IMR-90 (cell line): Measurements from ENCODE around the gene IRX3. TPM values are rescaled to one million over a fixed set of nuclear protein-coding genes. Genes with fewer than 3 reads are reported as not detected.

ENCODE experiments used
- ATAC-seq: fragments of 200-7000 bp; cut with Tn5 transposase; 2 replicates; pipeline ENCODE4 v1.9.1; 2020; ENCODE audit warnings: low read depth, mild to moderate bottlenecking, moderate library complexity
- BruUV-seq: library from RNA; stranded (reverse); fragments of 400-500 nt; replicated peaks from 2 replicates; lab custom pipeline; 2021; lab: Mats Ljungman, UMichigan
- CTCF ChIA-PET: fragments of 300-600 bp; formaldehyde crosslinking; extraction: SDS; loops from one replicate; lab custom pipeline; 2021; ENCODE audit warnings: antibody characterized with exemption; lab: Yijun Ruan, JAX
- POLR2A ChIA-PET: fragments of 300-600 bp; sonication (Branson Sonifier 250); formaldehyde crosslinking; loops from one replicate; lab custom pipeline; 2022; ENCODE audit warnings: antibody characterized with exemption; ENCODE audit not compliant: unreplicated experiment; lab: Charles Lee
- DNase-seq: peaks from one replicate; pipeline ENCODE4 v3.0.0; 2013
- H2AFZ ChIP-seq: replicated peaks from 2 replicates; pipeline ENCODE3; 2013; ENCODE audit warnings: low read length, mild to moderate bottlenecking; ENCODE audit not compliant: poor library complexity
- H2AK5ac ChIP-seq: 2 replicates; pipeline ENCODE4 v1.6.1; 2013; ENCODE audit warnings: low read depth, low read length, inconsistent platforms
- H2AK9ac ChIP-seq: replicated peaks from 2 replicates; pipeline ENCODE3; 2013; ENCODE audit warnings: mild to moderate bottlenecking, low read depth, low read length, moderate library complexity; ENCODE audit not compliant: poor library complexity
- H2BK120ac ChIP-seq: 2 replicates; pipeline ENCODE4 v1.6.1; 2013; ENCODE audit warnings: low read depth, low read length, inconsistent platforms
- H2BK15ac ChIP-seq: 3 replicates; pipeline ENCODE4 v1.6.1; 2013; ENCODE audit warnings: low read depth, low read length, inconsistent platforms
- H2BK20ac ChIP-seq: 2 replicates; pipeline ENCODE4 v1.6.1; 2013; ENCODE audit warnings: low read depth, mild to moderate bottlenecking, inconsistent platforms, low read length, moderate library complexity
- H2BK5ac ChIP-seq: 2 replicates; pipeline ENCODE4 v1.6.1; 2013; ENCODE audit warnings: mild to moderate bottlenecking, low read depth, low read length, inconsistent platforms; ENCODE audit not compliant: poor library complexity, severe bottlenecking
- H3K14ac ChIP-seq: replicated peaks from 2 replicates; pipeline ENCODE4 v1.6.1; 2013; ENCODE audit warnings: low read depth, low read length, inconsistent platforms
- H3K18ac ChIP-seq: 2 replicates; pipeline ENCODE4 v1.6.1; 2013; ENCODE audit warnings: low read depth, low read length, control low read depth
- H3K23ac ChIP-seq: 2 replicates; pipeline ENCODE4 v1.6.1; 2013; ENCODE audit warnings: low read depth, low read length, inconsistent platforms
- H3K27ac ChIP-seq: 2 replicates; pipeline ENCODE4 v1.5.1; 2013; ENCODE audit warnings: mild to moderate bottlenecking, control low read depth, low read length; ENCODE audit not compliant: insufficient read depth
- H3K27me3 ChIP-seq: 2 replicates; pipeline ENCODE4 v1.6.1; 2013; ENCODE audit warnings: low read length; ENCODE audit not compliant: control insufficient read depth, insufficient read depth
- H3K36me3 ChIP-seq: 2 replicates; pipeline ENCODE4 v1.6.1; 2013; ENCODE audit warnings: low read length, mixed read lengths; ENCODE audit not compliant: control insufficient read depth, insufficient read depth
- H3K4ac ChIP-seq: 2 replicates; pipeline ENCODE4 v1.6.1; 2013; ENCODE audit warnings: low read depth, low read length, inconsistent platforms
- H3K4me1 ChIP-seq: 2 replicates; pipeline ENCODE4 v1.6.1; 2013; ENCODE audit warnings: low read length, mixed read lengths; ENCODE audit not compliant: control insufficient read depth, insufficient read depth
- H3K4me2 ChIP-seq: 2 replicates; pipeline ENCODE4 v1.6.1; 2013; ENCODE audit warnings: low read depth, mild to moderate bottlenecking, control low read depth, low read length, moderate library complexity
- H3K4me3 ChIP-seq: 2 replicates; pipeline ENCODE4 v1.5.1; 2013; ENCODE audit warnings: low read depth, mild to moderate bottlenecking, control low read depth, low read length, moderate library complexity; ENCODE audit not compliant: insufficient read depth
- H3K56ac ChIP-seq: 2 replicates; pipeline ENCODE4 v1.6.1; 2013; ENCODE audit warnings: low read length, inconsistent platforms; ENCODE audit not compliant: insufficient read depth; ENCODE audit errors: extremely low read depth
- H3K79me1 ChIP-seq, 2 experiments: 2 replicates each; pipeline ENCODE4 v1.6.1; 2013; ENCODE audit warnings: low read length in 2 of 2, inconsistent platforms in 1 of 2, low read depth in 1 of 2
- H3K9ac ChIP-seq: 2 replicates; pipeline ENCODE4 v1.6.1; 2013; ENCODE audit warnings: low read depth, low read length, control low read depth
- H3K9me1 ChIP-seq: 2 replicates; pipeline ENCODE4 v1.6.1; 2013; ENCODE audit warnings: low read length, inconsistent platforms; ENCODE audit not compliant: insufficient read depth
- H3K9me3 ChIP-seq: 2 replicates; pipeline ENCODE4 v1.6.1; 2013; ENCODE audit warnings: low read length; ENCODE audit not compliant: control insufficient read depth, insufficient read depth
- H4K20me1 ChIP-seq: 2 replicates; pipeline ENCODE4 v1.6.1; 2013; ENCODE audit warnings: low read length, inconsistent platforms; ENCODE audit not compliant: insufficient read depth
- H4K5ac ChIP-seq: 2 replicates; pipeline ENCODE4 v1.6.1; 2013; ENCODE audit warnings: mild to moderate bottlenecking, low read depth, low read length, control low read depth
- H4K8ac ChIP-seq, 2 experiments: 2 replicates each; pipeline ENCODE4 v1.6.1; 2013; ENCODE audit warnings: low read depth in 2 of 2, low read length in 2 of 2, control low read depth in 1 of 2, inconsistent platforms in 1 of 2
- H4K91ac ChIP-seq: 2 replicates; pipeline ENCODE4 v1.6.1; 2013; ENCODE audit warnings: low read depth, low read length, inconsistent platforms; ENCODE audit not compliant: insufficient read depth
- BHLHE40 ChIP-seq: fragments of 150-350 bp; IDR thresholded peaks from 2 replicates; pipeline ENCODE4 v1.6.1; 2016; ENCODE audit warnings: mild to moderate bottlenecking, low read depth, low read length
- CEBPB ChIP-seq: IDR thresholded peaks from 2 replicates; pipeline ENCODE4 v1.6.1; 2012; ENCODE audit warnings: low read depth, low read length, improper control_type of control experiment
- CHD1 ChIP-seq: IDR thresholded peaks from 2 replicates; pipeline ENCODE4 v1.6.1; 2012; ENCODE audit warnings: low read depth, low read length, improper control_type of control experiment
- ELK1 ChIP-seq: fragments of 150-350 bp; IDR thresholded peaks from 2 replicates; pipeline ENCODE4 v1.6.1; 2016; ENCODE audit warnings: low read depth, mild to moderate bottlenecking, low read length, moderate library complexity, borderline replicate concordance
- FOS ChIP-seq: fragments of 150-350 bp; IDR thresholded peaks from 2 replicates; pipeline ENCODE4 v1.6.1; 2016; ENCODE audit warnings: low read depth, low read length
- MAFK ChIP-seq: IDR thresholded peaks from 2 replicates; pipeline ENCODE4 v1.6.1; 2012; ENCODE audit warnings: low read depth, low read length, improper control_type of control experiment
- MAZ ChIP-seq: IDR thresholded peaks from 2 replicates; pipeline ENCODE4 v1.6.1; 2012; ENCODE audit warnings: low read depth, mild to moderate bottlenecking, low read length, improper control_type of control experiment, moderate library complexity, borderline replicate concordance
- MXI1 ChIP-seq: IDR thresholded peaks from 2 replicates; pipeline ENCODE4 v1.6.1; 2012; ENCODE audit warnings: low read depth, mild to moderate bottlenecking, low read length, moderate library complexity, borderline replicate concordance
- NFE2L2 ChIP-seq: fragments of 150-350 bp; IDR thresholded peaks from 2 replicates; pipeline ENCODE4 v1.6.1; 2016; ENCODE audit warnings: low read depth, mild to moderate bottlenecking, low read length
- POLR2A ChIP-seq: IDR thresholded peaks from 2 replicates; pipeline ENCODE4 v1.6.1; 2012; ENCODE audit warnings: mild to moderate bottlenecking, low read depth, low read length
- RAD21 ChIP-seq: IDR thresholded peaks from 2 replicates; pipeline ENCODE4 v1.6.1; 2012; ENCODE audit warnings: low read length, improper control_type of control experiment
- RCOR1 ChIP-seq: IDR thresholded peaks from 2 replicates; pipeline ENCODE4 v1.6.1; 2012; ENCODE audit warnings: mild to moderate bottlenecking, low read length, improper control_type of control experiment; ENCODE audit not compliant: insufficient replicate concordance
- RFX5 ChIP-seq: IDR thresholded peaks from 2 replicates; pipeline ENCODE4 v1.8.0; 2012; ENCODE audit warnings: low read depth, mild to moderate bottlenecking, low read length, moderate library complexity
- SMC3 ChIP-seq: fragments of 150-350 bp; IDR thresholded peaks from 2 replicates; pipeline ENCODE4 v1.6.1; 2016; ENCODE audit warnings: low read depth, mild to moderate bottlenecking, antibody characterized with exemption, low read length, moderate library complexity
- USF2 ChIP-seq: fragments of 150-350 bp; IDR thresholded peaks from 2 replicates; pipeline ENCODE4 v1.6.1; 2017; ENCODE audit warnings: mild to moderate bottlenecking, antibody characterized with exemption, low read length, low read depth
- WGBS, 2 experiments: methylation state at CpG; one replicate each; pipeline versions ENCODE4 v1.1.5 to v1.1.7; 2013; ENCODE audit warnings: missing lambda C conversion rate in 2 of 2; ENCODE audit not compliant: insufficient read length in 1 of 2; ENCODE audit errors: extremely low coverage in 2 of 2; 5-methylcytosine and 5-hydroxymethylcytosine counted together
- dilution Hi-C: fragments of 300-500 bp; cut with HindIII; formaldehyde crosslinking; loops from one replicate; pipeline ENCODE4 v1.14.3; 2018; ENCODE audit warnings: low sequenced_read_pairs; ENCODE audit not compliant: unreplicated experiment
- in situ Hi-C: fragments of 300-500 bp; cut with MboI; formaldehyde crosslinking; loops from 3 replicates; pipeline ENCODE4 v1.14.3; 2019; ENCODE audit warnings: low sequenced_read_pairs, inconsistent platforms, mixed read lengths
- intact Hi-C: fragments of 100-400 bp; cut with micrococcal nuclease; formaldehyde crosslinking; loops from 2 replicates; pipeline ENCODE4 v1.10.0; 2022
- polyA plus RNA-seq, 3 experiments: library from polyadenylated mRNA; depleted of rRNA; stranded (reverse); fragments of >200 nt; gene quantifications; 2 replicates each; pipeline ENCODE4 v1.2.3, GENCODE V29; 2012; ENCODE audit warnings: low replicate concordance in 1 of 3
- total RNA-seq: library from RNA; depleted of rRNA; stranded (reverse); fragments of >200 nt; gene quantifications from 2 replicates; pipeline ENCODE4 v1.2.3, GENCODE V29; 2012
- TF ChIP-seq, protein P1 (sequence below): conservative IDR thresholded peaks from 2 replicates; pipeline ENCODE4 v1.5.1; 2012; ENCODE audit warnings: mild to moderate bottlenecking, low read depth, low read length, improper control_type of control experiment

Gene IRX3
- total and polyA plus RNA-seq, 2 of the 4 experiments (the other 2 are of a cell fraction) = not detected

DNA sequence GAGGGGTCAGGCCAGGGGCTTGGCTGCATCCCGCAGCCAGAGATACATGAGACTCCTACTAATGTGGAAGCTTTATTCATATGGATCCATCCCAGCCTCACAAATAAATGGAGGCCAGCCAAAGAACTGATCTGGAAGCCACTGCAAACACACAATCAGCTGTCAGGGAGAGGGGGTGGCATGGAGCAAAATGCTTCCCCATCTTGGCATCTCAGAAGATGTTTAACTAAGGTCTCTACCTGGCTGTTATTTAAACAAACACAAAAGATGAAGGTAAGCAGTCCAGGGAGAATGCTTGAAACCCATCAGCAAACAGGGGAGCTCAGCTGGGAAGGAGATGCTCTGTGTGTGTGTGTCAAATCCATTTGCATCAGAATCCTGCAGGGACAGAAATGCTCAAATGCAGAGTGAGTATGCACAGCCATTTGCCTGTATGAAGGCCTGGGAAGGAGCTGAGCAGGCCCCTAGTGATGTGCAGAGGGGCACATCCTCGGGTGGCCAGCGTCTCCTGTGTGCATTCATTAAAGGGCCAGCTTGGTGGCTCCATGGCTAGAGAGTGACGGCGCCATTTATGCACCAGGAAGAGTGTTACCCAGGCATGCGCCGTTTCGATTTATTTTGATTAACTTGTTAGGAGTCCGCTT is 34.2 kb upstream of the IRX3 start:
- no peak overlapping the region for H2AFZ ChIP-seq
- H3K4me2 ChIP-seq = no peak overlapping the region
- intact Hi-C loops = no loop called here
- in situ Hi-C loops = no loop called here
- no peak overlapping the region for H2BK120ac ChIP-seq
- no peak overlapping the region for H2BK20ac ChIP-seq
- H3K4ac ChIP-seq = no peak overlapping the region
- peaks cover 7% of the 10 kb centered on the region for H3K27me3 ChIP-seq
- no peak overlapping the region for H3K14ac ChIP-seq
- CTCF ChIA-PET = interaction anchor here (0.6 kb wide), 1 partner anchor 937 kb away, joined by 3 read pairs; no protein-coding TSS in a partner anchor
- TF ChIP-seq, protein P1, sequence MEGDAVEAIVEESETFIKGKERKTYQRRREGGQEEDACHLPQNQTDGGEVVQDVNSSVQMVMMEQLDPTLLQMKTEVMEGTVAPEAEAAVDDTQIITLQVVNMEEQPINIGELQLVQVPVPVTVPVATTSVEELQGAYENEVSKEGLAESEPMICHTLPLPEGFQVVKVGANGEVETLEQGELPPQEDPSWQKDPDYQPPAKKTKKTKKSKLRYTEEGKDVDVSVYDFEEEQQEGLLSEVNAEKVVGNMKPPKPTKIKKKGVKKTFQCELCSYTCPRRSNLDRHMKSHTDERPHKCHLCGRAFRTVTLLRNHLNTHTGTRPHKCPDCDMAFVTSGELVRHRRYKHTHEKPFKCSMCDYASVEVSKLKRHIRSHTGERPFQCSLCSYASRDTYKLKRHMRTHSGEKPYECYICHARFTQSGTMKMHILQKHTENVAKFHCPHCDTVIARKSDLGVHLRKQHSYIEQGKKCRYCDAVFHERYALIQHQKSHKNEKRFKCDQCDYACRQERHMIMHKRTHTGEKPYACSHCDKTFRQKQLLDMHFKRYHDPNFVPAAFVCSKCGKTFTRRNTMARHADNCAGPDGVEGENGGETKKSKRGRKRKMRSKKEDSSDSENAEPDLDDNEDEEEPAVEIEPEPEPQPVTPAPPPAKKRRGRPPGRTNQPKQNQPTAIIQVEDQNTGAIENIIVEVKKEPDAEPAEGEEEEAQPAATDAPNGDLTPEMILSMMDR = no peak
- no peak for TF ChIP-seq ELK1
- TF ChIP-seq CEBPB = no peak
- no peak for TF ChIP-seq MXI1
- no peak for TF ChIP-seq RAD21
- TF ChIP-seq SMC3 = no peak
- TF ChIP-seq FOS = no peak
- no peak for TF ChIP-seq MAFK
- no peak for TF ChIP-seq POLR2A
- no peak for TF ChIP-seq CHD1
- no peak for TF ChIP-seq RFX5
- no peak for TF ChIP-seq MAZ
- TF ChIP-seq BHLHE40 = no peak
- TF ChIP-seq NFE2L2 = no peak
- no peak for TF ChIP-seq RCOR1
- no peak for TF ChIP-seq USF2
- ATAC-seq = no peak
- no peak overlapping the region for H2BK5ac ChIP-seq
- no peak overlapping the region for H3K27ac ChIP-seq
- H2BK15ac ChIP-seq = no peak overlapping the region
- H3K79me1 ChIP-seq = no peaks in the 10 kb centered on the region
- no peaks in the 10 kb centered on the region for H3K4me1 ChIP-seq
- no peak overlapping the region for H4K5ac ChIP-seq
- WGBS, 2 experiments = 55% methylated on average over 8 of the region's 9 CpGs; no CpG with 5 or more reads in 1 of the 2 experiments
- DNase-seq = no peak
- no peak overlapping the region for H4K8ac ChIP-seq
- dilution Hi-C loops = no loop called here
- no peak overlapping the region for H3K9ac ChIP-seq
- no peak overlapping the region for H2AK5ac ChIP-seq
- no peak overlapping the region for H3K4me3 ChIP-seq
- POLR2A ChIA-PET = no interaction called here
- no peak overlapping the region for H4K91ac ChIP-seq
- H3K9me3 ChIP-seq = no peaks in the 10 kb centered on the region
- H3K23ac ChIP-seq = no peak overlapping the region
- BruUV-seq = no TSS peak
- H3K56ac ChIP-seq = no peak overlapping the region
- no peak overlapping the region for H2AK9ac ChIP-seq
- no peak overlapping the region for H3K18ac ChIP-seq
- no peaks in the 10 kb centered on the region for H3K9me1 ChIP-seq
- no peaks in the 10 kb centered on the region for H3K36me3 ChIP-seq
- no peaks in the 10 kb centered on the region for H4K20me1 ChIP-seq
